WERI-Rb-1 (cell line): Measurements from ENCODE around the gene MAGI1.

ENCODE experiments used
- DNase-seq: peaks from one replicate; pipeline ENCODE4 v3.0.0-alpha.2; 2020
- H3K27ac ChIP-seq: fragments of 250-450 bp; sonication (Bioruptor Pico); 2 replicates; pipeline ENCODE4 v1.5.1; 2020; ENCODE audit warnings: mild to moderate bottlenecking, moderate library complexity
- H3K27me3 ChIP-seq: fragments of 250-450 bp; sonication (Bioruptor Pico); 2 replicates; pipeline ENCODE4 v1.5.1; 2021; ENCODE audit warnings: mild to moderate bottlenecking, low read depth, moderate library complexity; ENCODE audit not compliant: insufficient read depth, severe bottlenecking
- H3K36me3 ChIP-seq: fragments of 250-450 bp; sonication (Bioruptor Pico); 2 replicates; pipeline ENCODE4 v1.5.1; 2020; ENCODE audit warnings: mild to moderate bottlenecking, moderate library complexity
- H3K4me3 ChIP-seq: 2 replicates; pipeline ENCODE4 v1.5.1; 2011; ENCODE audit warnings: low read depth, mild to moderate bottlenecking, control low read depth, low read length
- H3K9me3 ChIP-seq: fragments of 250-450 bp; sonication (Bioruptor Pico); 2 replicates; pipeline ENCODE4 v1.5.1; 2021; ENCODE audit warnings: mild to moderate bottlenecking, moderate library complexity; ENCODE audit not compliant: severe bottlenecking
- CTCF ChIP-seq: IDR thresholded peaks from 2 replicates; pipeline ENCODE4 v1.5.1; 2011; ENCODE audit warnings: low read depth, mild to moderate bottlenecking, control low read depth, inconsistent platforms, low read length

MAGI1 gene

GRCh38 chr3:65706776-65707568 is 331.7 kb downstream of the MAGI1 start:
- Histone ChIP-seq H3K4me3 (no peak overlapping the region), H3K27me3 (no peaks in the 10 kb centered on the region), H3K36me3 (no peaks in the 10 kb centered on the region), H3K9me3 (no peaks in the 10 kb centered on the region), H3K27ac (no peak overlapping the region)
- no peak for TF ChIP-seq CTCF
- DNase-seq = no peak

- no peak for DNase-seq
- Histone ChIP-seq H3K27ac (no peak overlapping the region), H3K9me3 (no peaks in the 10 kb centered on the region), H3K4me3 (no peak overlapping the region), H3K36me3 (no peaks in the 10 kb centered on the region), H3K27me3 (no peaks in the 10 kb centered on the region)
- no peak for TF ChIP-seq CTCF
These were observed 332.4 kb downstream of the MAGI1 start for GRCh38 chr3:65706301-65706700.

- Histone ChIP-seq H3K36me3 (no peaks in the 10 kb centered on the region), H3K9me3 (no peaks in the 10 kb centered on the region), H3K27ac (no peak overlapping the region), H3K4me3 (no peak overlapping the region), H3K27me3 (no peaks in the 10 kb centered on the region)
- no peak for DNase-seq
- no peak for TF ChIP-seq CTCF
These were observed 334.9 kb downstream of the MAGI1 start for GRCh38 chr3:65703820-65704219.

GRCh38 chr3:65703026-65703425 is 335.7 kb downstream of the MAGI1 start:
- Histone ChIP-seq H3K9me3 (no peaks in the 10 kb centered on the region), H3K27ac (no peak overlapping the region), H3K4me3 (no peak overlapping the region)

GRCh38 chr3:65702202-65702601 is 336.5 kb downstream of the MAGI1 start:
- Histone ChIP-seq H3K27ac (no peak overlapping the region), H3K4me3 (no peak overlapping the region), H3K9me3 (no peaks in the 10 kb centered on the region), H3K27me3 (no peaks in the 10 kb centered on the region), H3K36me3 (no peaks in the 10 kb centered on the region)
- no peak for DNase-seq
- TF ChIP-seq CTCF = no peak

More at GRCh38 chr3:65703026-65703425, 335.7 kb downstream of the MAGI1 start:
- no peak for DNase-seq
- Histone ChIP-seq H3K27me3 (no peaks in the 10 kb centered on the region), H3K36me3 (no peaks in the 10 kb centered on the region)
- no peak for TF ChIP-seq CTCF

- DNase-seq = no peak
- Histone ChIP-seq H3K27me3 (no peaks in the 10 kb centered on the region), H3K4me3 (no peak overlapping the region), H3K27ac (no peak overlapping the region), H3K9me3 (no peaks in the 10 kb centered on the region), H3K36me3 (no peaks in the 10 kb centered on the region)
- TF ChIP-seq CTCF = no peak
These were observed 337.2 kb downstream of the MAGI1 start for GRCh38 chr3:65701516-65701915.
